HepG2 (cell line): ENCODE measurements around the gene FRMD8. TPM values are rescaled to one million over a fixed set of nuclear protein-coding genes. Genes with fewer than 3 reads are reported as not detected.

Source experiments
- ATAC-seq: fragments of 200-7000 bp; cut with Tn5 transposase; 3 replicates; pipeline ENCODE4 v1.9.1; 2020; ENCODE audit warnings: mild to moderate bottlenecking, moderate library complexity
- BruUV-seq: library from RNA; stranded (reverse); fragments of 400-500 nt; replicated peaks from 2 replicates; lab custom pipeline; 2021; lab: Mats Ljungman, UMichigan
- CTCF ChIA-PET: fragments of 300-600 bp; formaldehyde crosslinking; extraction: SDS; loops from one replicate; lab custom pipeline; 2021; ENCODE audit warnings: low total read pairs, inconsistent platforms, low intra/inter-chr PET ratio; lab: Yijun Ruan, JAX
- POLR2A ChIA-PET: fragments of 350-600 bp; sonication (Branson Sonifier 250); formaldehyde crosslinking; loops from one replicate; lab custom pipeline; 2020; ENCODE audit warnings: antibody characterized with exemption, inconsistent platforms; lab: Yijun Ruan, JAX
- DNase-seq: peaks from one replicate; pipeline ENCODE4 v3.0.0-alpha.2; 2015; ENCODE audit warnings: low spot score
- FAIRE-seq: peaks from 3 replicates; lab custom pipeline; 2011; peaks lifted over from hg19 to GRCh38; lab: Jason Lieb, UNC
- H2AFZ ChIP-seq: one replicate; pipeline ENCODE4 v1.6.1; 2011; ENCODE audit warnings: low read length, inconsistent platforms
- H3K27ac ChIP-seq: fragments of 300-600 bp; 3 replicates; pipeline ENCODE4 v1.8.0; 2011; ENCODE audit warnings: mixed run types, mild to moderate bottlenecking, mixed read lengths, low read length, inconsistent platforms; ENCODE audit not compliant: insufficient read depth; ENCODE audit errors: extremely low read length
- H3K27me3 ChIP-seq, 2 experiments: fragments of 200-600 bp in 1 of 2; 2 replicates in 1 of 2; 3 replicates in 1 of 2; pipeline versions ENCODE4 v1.6.0 to v1.8.0; 2011; ENCODE audit warnings: low read length in 2 of 2, mild to moderate bottlenecking in 2 of 2, moderate library complexity in 2 of 2, inconsistent platforms in 1 of 2; ENCODE audit not compliant: insufficient read depth in 2 of 2, control insufficient read depth in 1 of 2
- H3K36me3 ChIP-seq, 2 experiments: fragments of 200-600 bp in 1 of 2; replicated peaks in 1 of 2; 2 replicates in 1 of 2; 3 replicates in 1 of 2; pipeline versions ENCODE4 v1.5.1 to v1.8.0; 2011; ENCODE audit warnings: low read length in 2 of 2, inconsistent platforms in 1 of 2; ENCODE audit not compliant: insufficient read depth in 2 of 2, control insufficient read depth in 1 of 2
- H3K4me1 ChIP-seq: 2 replicates; pipeline ENCODE4 v1.5.1; 2012; ENCODE audit warnings: low read length, inconsistent platforms; ENCODE audit not compliant: insufficient read depth
- H3K4me2 ChIP-seq: 2 replicates; pipeline ENCODE4 v1.6.0; 2011; ENCODE audit warnings: low read depth, low read length, inconsistent platforms
- H3K4me3 ChIP-seq, 3 experiments: fragments of 200-600 bp in 1 of 3; sonication (generic), shearing (Covaris generic) in 1 of 3; replicated peaks in 1 of 3; 2 replicates each; pipeline ENCODE4 v1.5.1; 2011 to 2016; ENCODE audit warnings: low read length in 3 of 3, inconsistent platforms in 2 of 3, low read depth in 2 of 3, mild to moderate bottlenecking in 2 of 3, control low read depth in 1 of 3, mixed read lengths in 1 of 3; ENCODE audit not compliant: insufficient read depth in 1 of 3
- H3K79me2 ChIP-seq: one replicate; pipeline ENCODE4 v1.6.1; 2011; ENCODE audit warnings: low read length, inconsistent platforms; ENCODE audit not compliant: insufficient read depth
- H3K9ac ChIP-seq: 2 replicates; pipeline ENCODE4 v1.6.0; 2011; ENCODE audit warnings: mild to moderate bottlenecking, low read depth, low read length, inconsistent platforms; ENCODE audit not compliant: insufficient read depth
- H3K9me3 ChIP-seq: 2 replicates; pipeline ENCODE4 v1.5.1; 2012; ENCODE audit warnings: mild to moderate bottlenecking, low read length
- H4K20me1 ChIP-seq: 2 replicates; pipeline ENCODE4 v1.6.0; 2011; ENCODE audit warnings: inconsistent platforms, mild to moderate bottlenecking, low read length, moderate library complexity; ENCODE audit not compliant: insufficient read depth
- ETV5 ChIP-seq: IDR thresholded peaks from 2 replicates; pipeline ENCODE4 v1.6.1; 2018; ENCODE audit warnings: missing biosample characterization, missing genetic modification reagents, inconsistent platforms, borderline replicate concordance
- LRRFIP1 ChIP-seq: sonication (generic); formaldehyde crosslinking; conservative IDR thresholded peaks from 2 replicates; pipeline ENCODE4 v1.4.0; 2020; ENCODE audit warnings: missing genetic modification reagents
- ZBED4 ChIP-seq: sonication (generic); formaldehyde crosslinking; IDR thresholded peaks from 2 replicates; pipeline ENCODE4 v1.4.0; 2020; ENCODE audit warnings: missing genetic modification reagents, borderline replicate concordance
- ZFYVE20 ChIP-seq: sonication (generic); formaldehyde crosslinking; IDR thresholded peaks from 2 replicates; pipeline ENCODE4 v1.8.0; 2023; ENCODE audit warnings: low read depth, mild to moderate bottlenecking, moderate library complexity, missing genetic modification reagents, borderline replicate concordance
- WGBS: methylation state at CpG from one replicate; pipeline ENCODE4 v1.1.6; 2017; ENCODE audit warnings: low lambda C conversion rate; 5-methylcytosine and 5-hydroxymethylcytosine counted together
- in situ Hi-C: cut with HindIII; loops from 2 replicates; pipeline ENCODE4 v1.10.0; 2017; ENCODE audit warnings: low pct_unique_long_range_greater_than_20kb; ENCODE audit not compliant: extremely low pct_ligation_motif_present
- intact Hi-C: fragments of 100-400 bp; cut with micrococcal nuclease; formaldehyde crosslinking; loops from one replicate; pipeline ENCODE4 v1.10.0; 2022; ENCODE audit not compliant: unreplicated experiment
- polyA plus RNA-seq, 8 experiments: library from polyadenylated mRNA; depleted of rRNA in 3 of 8; stranded (reverse) in 7 of 8; unstranded in 1 of 8; fragments of >200 nt; fragmentation: Illumina TruSeq in 4 of 8; extraction: Trizol in 4 of 8; gene quantifications; 2 replicates each; pipeline versions ENCODE4 v1.2.1 to v1.2.3, GENCODE V29; 2011 to 2016; ENCODE audit warnings: low read depth in 4 of 8, missing spikeins in 1 of 8, mixed read lengths in 1 of 8; ENCODE audit not compliant: insufficient read depth in 1 of 8
- total RNA-seq, 5 experiments: library from RNA; depleted of rRNA; stranded (reverse); fragments of >200 nt; fragmentation: Illumina TruSeq; extraction: Trizol; gene quantifications; 2 replicates each; pipeline ENCODE4 v1.2.3, GENCODE V29; 2016; ENCODE audit warnings: low read depth in 1 of 5
- TF ChIP-seq, protein P1 (sequence below): fragments of 450-650 bp; IDR thresholded peaks from 2 replicates; pipeline ENCODE4 v1.6.1; 2016
- TF ChIP-seq, protein P2 (sequence below): sonication (generic); formaldehyde crosslinking; IDR thresholded peaks from 2 replicates; pipeline ENCODE4 v1.5.0; 2020; ENCODE audit warnings: mild to moderate bottlenecking, missing genetic modification reagents, borderline replicate concordance
- TF ChIP-seq, protein P3 (sequence below): sonication (generic); formaldehyde crosslinking; IDR thresholded peaks from 2 replicates; pipeline ENCODE4 v1.4.0; 2020; ENCODE audit warnings: missing genetic modification reagents, borderline replicate concordance

FRMD8 gene
- total and polyA plus RNA-seq, 2 of the 13 experiments (the other 11 are each of a cell fraction or from before 2014, with no cell fraction given) = 5.8 to 20.6 TPM

GRCh38 chr11:65421794-65422632, 35.6 kb downstream of the FRMD8 start:
- POLR2A ChIA-PET = interaction anchor here (0.7 to 17.8 kb wide), 52 partner anchors 5 to 643 kb away, joined by 3 to 952 read pairs (median 6); partner anchors contain the start of genes CAPN1, CDC42EP2, DPF2 and FRMD8
- FAIRE-seq = no peak
- TF ChIP-seq, protein P1, sequence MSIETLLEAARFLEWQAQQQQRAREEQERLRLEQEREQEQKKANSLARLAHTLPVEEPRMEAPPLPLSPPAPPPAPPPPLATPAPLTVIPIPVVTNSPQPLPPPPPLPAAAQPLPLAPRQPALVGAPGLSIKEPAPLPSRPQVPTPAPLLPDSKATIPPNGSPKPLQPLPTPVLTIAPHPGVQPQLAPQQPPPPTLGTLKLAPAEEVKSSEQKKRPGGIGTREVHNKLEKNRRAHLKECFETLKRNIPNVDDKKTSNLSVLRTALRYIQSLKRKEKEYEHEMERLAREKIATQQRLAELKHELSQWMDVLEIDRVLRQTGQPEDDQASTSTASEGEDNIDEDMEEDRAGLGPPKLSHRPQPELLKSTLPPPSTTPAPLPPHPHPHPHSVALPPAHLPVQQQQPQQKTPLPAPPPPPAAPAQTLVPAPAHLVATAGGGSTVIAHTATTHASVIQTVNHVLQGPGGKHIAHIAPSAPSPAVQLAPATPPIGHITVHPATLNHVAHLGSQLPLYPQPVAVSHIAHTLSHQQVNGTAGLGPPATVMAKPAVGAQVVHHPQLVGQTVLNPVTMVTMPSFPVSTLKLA = no peak
- TF ChIP-seq LRRFIP1 (CRISPR knock-in tag) = no peak
- peak; percentile 69; the same call in 1 of the 2 replicates for TF ChIP-seq ETV5 (CRISPR knock-in tag)
- TF ChIP-seq, protein P2, sequence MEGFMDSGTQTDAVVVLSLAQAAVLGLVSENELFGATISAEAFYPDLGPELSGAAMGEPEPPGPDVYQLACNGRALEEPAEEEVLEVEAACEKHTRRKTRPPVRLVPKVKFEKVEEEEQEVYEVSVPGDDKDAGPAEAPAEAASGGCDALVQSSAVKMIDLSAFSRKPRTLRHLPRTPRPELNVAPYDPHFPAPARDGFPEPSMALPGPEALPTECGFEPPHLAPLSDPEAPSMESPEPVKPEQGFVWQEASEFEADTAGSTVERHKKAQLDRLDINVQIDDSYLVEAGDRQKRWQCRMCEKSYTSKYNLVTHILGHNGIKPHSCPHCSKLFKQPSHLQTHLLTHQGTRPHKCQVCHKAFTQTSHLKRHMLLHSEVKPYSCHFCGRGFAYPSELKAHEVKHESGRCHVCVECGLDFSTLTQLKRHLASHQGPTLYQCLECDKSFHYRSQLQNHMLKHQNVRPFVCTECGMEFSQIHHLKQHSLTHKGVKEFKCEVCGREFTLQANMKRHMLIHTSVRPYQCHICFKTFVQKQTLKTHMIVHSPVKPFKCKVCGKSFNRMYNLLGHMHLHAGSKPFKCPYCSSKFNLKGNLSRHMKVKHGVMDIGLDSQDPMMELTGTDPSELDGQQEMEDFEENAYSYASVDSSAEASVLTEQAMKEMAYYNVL (CRISPR knock-in tag) = no peak
- TF ChIP-seq, protein P3, sequence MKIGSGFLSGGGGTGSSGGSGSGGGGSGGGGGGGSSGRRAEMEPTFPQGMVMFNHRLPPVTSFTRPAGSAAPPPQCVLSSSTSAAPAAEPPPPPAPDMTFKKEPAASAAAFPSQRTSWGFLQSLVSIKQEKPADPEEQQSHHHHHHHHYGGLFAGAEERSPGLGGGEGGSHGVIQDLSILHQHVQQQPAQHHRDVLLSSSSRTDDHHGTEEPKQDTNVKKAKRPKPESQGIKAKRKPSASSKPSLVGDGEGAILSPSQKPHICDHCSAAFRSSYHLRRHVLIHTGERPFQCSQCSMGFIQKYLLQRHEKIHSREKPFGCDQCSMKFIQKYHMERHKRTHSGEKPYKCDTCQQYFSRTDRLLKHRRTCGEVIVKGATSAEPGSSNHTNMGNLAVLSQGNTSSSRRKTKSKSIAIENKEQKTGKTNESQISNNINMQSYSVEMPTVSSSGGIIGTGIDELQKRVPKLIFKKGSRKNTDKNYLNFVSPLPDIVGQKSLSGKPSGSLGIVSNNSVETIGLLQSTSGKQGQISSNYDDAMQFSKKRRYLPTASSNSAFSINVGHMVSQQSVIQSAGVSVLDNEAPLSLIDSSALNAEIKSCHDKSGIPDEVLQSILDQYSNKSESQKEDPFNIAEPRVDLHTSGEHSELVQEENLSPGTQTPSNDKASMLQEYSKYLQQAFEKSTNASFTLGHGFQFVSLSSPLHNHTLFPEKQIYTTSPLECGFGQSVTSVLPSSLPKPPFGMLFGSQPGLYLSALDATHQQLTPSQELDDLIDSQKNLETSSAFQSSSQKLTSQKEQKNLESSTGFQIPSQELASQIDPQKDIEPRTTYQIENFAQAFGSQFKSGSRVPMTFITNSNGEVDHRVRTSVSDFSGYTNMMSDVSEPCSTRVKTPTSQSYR (CRISPR knock-in tag) = peak; percentile 94
- TF ChIP-seq ZBED4 (CRISPR knock-in tag) = peak; percentile 60; the same call in 1 of the 2 replicates
- TF ChIP-seq ZFYVE20 (CRISPR knock-in tag) = no peak

More at GRCh38 chr11:65421794-65422632, 35.6 kb downstream of the FRMD8 start:
- H2AFZ ChIP-seq = no peak overlapping the region
- H3K9me3 ChIP-seq = no peaks in the 10 kb centered on the region
- no TSS peak for BruUV-seq
- peak overlapping the region; percentile 100 for H3K27ac ChIP-seq
- H3K79me2 ChIP-seq = peaks cover 72% of the 10 kb centered on the region
- no peaks in the 10 kb centered on the region; a peak in 2 of 5 replicates for H3K36me3 ChIP-seq
- H3K9ac ChIP-seq = peak overlapping the region; percentile 100
- under 1% methylated on average over 25 of the region's 68 CpGs for WGBS
- CTCF ChIA-PET = no interaction called here
- intact Hi-C loops (loop anchor here (2.0 kb wide), 1 partner anchor 81 kb away; no protein-coding TSS in a partner anchor), in situ Hi-C loops (loop anchor here (5.0 kb wide), 1 partner anchor 75 kb away; the partner anchor contains the start of gene MALAT1)
- DNase-seq = peak; percentile 93
- H3K4me2 ChIP-seq = peak overlapping the region; percentile 99
- no peaks in the 10 kb centered on the region; a peak in 1 of 5 replicates for H3K27me3 ChIP-seq
- H3K4me1 ChIP-seq = peaks cover 49% of the 10 kb centered on the region
- H3K4me3 ChIP-seq = peak overlapping the region; percentile 91 to 94 (median 93)
- no peak for ATAC-seq
- H4K20me1 ChIP-seq = peaks cover 43% of the 10 kb centered on the region
